HG03095 (cell line): ENCODE data around the gene PRR35.

ENCODE experiments used
- ATAC-seq: cut with Tn5 transposase; IDR thresholded peaks from one replicate; pipeline ENCODE4 v1.9.1; 2021; ENCODE audit warnings: moderate library complexity; ENCODE audit not compliant: unreplicated experiment

Gene PRR35

DNA sequence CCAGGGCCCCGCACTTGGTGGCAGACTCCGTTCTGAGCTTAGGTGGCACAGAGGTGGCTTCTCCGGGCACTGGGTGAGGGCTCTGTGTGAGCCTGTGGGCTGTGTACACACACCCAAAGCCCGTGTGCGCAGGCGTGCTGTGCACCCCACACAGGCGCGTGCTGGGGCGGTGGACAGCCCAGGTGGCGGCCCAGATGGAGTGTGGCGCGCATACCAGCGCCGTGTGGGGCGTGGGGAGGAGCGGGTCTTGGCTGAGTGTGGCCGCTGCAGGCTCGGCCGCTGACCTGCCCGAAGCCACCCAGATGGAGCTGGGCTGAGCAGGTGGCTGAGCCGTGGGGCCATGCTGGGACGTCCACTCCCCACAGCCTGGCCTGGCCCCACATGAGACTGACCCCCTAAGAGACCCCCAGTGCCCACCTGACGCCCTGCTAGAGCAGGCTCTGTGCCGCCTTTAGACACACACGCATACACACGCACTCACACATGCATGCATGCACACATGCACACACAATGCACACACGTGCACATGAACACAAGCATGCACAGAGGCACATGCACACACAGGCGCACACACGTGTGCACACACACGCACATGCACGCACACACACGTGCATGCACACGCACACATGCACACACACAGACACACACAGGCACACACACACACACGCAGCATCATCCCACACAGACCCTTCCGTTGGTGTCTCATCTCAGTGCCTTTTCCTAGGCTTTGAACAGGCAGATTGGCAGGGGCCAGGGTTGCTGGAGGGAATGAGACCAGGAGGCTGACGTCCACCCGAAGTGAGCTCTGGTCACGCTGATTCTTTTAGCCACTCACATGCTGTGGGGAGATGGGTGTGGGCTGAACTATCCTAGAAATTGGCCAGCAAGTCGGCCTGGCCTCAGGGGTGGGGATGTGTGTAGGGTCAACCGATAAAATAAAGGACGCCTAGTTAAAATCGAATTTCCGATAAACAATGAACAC lies 2.1 kb downstream of the PRR35 start:
- ATAC-seq: no peak

DNA sequence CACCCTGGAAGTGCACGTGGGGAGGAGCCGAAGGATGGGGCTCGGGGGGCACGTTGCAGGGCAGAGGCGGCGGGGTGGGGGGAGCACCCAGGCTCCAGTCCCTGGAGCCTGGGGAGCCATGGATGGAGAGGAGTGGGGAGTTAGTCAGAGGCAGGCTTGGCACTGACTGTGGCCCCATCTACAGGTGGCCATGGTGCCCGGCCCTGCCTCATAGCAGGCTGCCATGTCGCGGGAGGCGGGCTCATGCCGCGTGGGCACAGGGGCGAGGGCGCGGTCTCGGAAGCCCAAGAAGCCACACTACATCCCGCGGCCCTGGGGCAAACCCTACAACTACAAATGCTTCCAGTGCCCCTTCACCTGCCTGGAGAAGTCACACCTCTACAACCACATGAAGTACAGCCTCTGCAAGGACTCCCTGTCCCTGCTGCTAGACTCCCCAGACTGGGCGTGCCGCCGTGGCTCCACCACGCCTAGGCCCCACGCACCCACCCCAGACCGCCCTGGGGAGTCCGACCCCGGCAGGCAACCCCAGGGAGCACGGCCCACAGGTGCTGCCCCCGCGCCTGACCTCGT lies 3.0 kb downstream of the PRR35 start:
- no peak for ATAC-seq

DNA sequence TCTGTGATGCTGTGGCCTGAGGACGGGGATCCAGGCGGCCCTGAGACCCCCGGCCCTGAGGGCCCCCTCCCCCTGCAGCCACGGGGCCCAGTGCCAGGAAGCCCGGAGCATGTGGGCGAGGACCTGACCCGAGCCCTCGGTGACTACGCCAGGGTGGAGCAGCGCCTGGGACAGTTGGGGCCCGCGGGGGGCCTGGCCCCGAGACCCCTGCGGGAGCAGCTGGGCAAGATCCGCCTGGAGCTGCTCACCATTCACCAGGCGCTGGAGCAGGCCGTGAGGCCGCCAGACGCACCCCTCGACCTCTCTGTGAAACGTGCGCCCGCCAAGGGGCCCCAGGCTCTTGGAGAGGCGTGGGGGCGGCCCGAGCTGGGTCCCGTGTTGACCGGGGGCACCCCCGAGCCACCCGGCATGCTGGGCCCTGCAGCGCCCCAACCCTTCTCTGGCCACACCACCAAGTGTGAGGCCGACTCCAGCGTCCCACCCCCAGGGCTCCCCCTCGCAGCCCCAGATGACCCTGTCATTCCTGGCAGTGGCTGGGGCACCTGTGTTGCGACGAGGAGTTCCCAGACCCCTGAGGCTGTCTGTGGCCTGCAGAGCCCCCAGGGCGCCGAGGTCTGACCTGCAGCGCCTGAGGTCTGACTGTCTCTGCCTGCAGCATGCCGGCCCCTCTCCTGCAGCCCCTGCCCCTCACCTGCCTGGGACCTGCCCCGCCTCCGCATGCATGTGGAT lies 4.7 kb downstream of the PRR35 start:
- ATAC-seq: no peak

DNA sequence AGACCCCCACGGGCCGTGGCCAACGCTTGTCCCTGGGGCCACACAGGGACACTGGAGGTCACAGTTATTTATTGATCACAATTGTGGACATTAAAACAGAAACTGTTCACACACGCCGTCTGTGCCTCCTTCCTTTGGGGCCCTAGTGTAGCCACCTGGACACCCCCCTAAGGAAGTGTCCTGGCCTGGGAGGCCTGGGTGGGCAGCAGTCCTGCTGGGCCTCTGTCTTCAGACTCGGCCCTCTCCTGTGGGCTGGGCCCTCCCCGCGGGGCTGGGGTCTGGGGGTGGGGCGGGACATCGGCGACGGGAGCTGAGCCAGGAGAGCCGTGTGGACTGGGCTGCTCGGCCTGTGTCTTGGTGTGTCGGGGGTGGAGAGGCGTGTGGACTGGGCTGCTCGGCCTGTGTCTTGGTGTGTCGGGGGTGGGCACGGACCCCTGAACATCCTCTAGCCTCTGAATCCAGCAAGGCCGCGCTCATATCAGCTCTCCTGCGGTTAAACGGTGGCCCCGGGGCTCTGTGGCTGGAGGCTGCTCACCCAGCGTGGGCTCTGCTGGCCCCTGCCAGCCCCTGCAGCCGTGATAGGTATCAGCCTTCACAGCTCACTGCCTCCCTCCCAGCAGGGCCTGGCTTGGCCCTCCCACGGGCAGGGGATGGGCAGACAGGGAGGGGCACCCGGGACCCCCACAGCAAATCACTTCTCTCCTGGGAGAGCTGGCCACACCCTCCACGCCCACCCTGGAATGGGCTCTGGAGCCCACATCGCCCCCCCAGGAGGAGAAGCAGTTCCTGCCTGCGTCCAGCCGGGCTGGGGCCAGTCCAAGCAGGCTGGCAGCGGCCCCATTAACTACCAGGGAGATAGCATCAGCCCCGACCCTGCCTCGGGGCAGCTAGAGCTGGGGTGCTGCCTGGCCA lies 5.5 kb downstream of the PRR35 start:
- no peak for ATAC-seq

DNA sequence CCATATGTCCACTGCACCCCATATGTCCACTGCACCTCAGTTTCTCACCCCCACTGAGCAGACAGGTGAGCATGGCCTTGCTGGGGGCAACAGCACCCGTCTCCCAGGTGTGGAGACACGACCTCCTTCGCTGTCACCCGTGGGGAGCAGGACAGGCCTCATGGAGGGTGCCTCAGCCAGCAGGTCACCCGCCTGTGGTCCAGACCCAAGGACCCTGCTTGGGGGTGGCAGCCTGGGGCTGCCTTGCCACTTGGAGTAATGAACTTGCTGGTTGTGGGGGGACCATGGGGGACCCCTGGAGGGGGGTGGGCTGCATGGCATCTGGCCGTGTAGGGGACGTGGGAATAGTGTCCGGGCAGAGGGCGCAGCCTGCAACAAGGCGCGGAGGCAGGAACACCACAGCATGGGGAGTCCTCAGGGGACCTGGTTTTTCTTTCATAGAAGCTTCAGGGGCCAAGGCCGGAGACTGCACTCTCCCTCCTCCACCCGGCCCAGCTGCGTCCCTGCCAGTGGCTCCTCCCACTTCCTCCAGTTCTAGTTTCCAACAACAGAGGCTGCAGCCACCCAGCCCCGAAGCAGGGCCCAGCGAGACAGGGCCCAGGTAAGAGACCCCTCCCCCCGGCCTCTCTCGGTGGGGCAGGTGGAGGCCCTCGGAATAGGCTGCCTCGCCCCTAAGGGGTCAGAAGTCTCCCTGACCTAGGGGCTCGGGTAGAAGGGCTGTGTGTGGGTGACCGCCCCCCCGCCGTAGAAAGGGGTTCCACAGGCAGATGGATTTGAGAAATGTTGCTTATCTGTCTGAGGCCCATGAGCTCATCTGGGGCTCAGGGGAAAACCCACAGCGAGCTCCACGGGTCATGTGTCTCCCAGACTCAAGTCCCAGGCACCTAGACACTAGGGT lies 6.5 kb downstream of the PRR35 start, which contains the start of gene NHLRC4:
Gene NHLRC4, plus strand, starts transcription at position 531 of the 898 bp plus-strand sequence. CDS start 1,043 bp downstream, outside the sequence.
- ATAC-seq: no peak

DNA sequence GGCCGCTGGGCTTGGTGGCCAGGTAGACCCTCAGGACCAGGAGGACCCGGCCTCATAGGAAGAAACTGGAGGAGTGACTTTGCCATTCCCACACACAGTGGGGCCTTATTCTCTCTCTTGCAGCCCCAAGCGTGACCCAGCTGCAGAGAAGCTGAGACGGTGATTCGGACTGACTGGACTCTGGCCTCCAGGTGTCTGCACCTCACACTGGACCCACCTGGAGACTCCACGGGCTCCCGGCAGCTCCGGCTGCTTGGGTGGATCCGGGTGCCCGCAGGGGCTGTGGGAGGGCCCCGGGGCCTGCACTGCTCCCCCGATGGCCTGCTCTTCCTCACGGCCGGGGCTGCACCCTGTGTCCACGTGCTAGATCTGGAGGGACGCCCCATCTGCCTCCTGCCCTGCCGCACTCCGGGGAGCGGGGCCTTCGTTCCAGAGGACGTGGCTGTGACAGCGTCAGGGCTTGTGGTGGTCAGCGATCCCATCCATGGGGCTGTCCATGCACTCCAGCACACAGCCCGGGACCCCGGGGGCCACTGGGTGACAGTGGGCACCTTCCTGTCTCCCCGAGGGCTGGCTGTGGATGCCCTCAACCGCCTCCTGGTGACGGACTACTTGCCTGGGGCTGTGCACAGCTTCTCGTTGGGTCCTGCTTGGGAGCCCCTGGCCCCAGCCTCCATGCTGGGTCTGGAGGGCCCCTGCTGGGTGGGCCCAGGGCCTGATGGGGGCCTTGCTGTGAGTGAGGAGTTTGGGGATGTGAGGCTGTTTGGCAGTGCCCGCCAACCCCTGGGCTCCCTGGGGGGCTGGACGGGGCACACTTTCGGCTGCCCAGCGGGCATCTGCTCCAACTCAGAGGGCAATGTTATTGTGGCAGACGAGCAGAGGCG lies 7.4 kb downstream of the PRR35 start:
- no peak for ATAC-seq

DNA sequence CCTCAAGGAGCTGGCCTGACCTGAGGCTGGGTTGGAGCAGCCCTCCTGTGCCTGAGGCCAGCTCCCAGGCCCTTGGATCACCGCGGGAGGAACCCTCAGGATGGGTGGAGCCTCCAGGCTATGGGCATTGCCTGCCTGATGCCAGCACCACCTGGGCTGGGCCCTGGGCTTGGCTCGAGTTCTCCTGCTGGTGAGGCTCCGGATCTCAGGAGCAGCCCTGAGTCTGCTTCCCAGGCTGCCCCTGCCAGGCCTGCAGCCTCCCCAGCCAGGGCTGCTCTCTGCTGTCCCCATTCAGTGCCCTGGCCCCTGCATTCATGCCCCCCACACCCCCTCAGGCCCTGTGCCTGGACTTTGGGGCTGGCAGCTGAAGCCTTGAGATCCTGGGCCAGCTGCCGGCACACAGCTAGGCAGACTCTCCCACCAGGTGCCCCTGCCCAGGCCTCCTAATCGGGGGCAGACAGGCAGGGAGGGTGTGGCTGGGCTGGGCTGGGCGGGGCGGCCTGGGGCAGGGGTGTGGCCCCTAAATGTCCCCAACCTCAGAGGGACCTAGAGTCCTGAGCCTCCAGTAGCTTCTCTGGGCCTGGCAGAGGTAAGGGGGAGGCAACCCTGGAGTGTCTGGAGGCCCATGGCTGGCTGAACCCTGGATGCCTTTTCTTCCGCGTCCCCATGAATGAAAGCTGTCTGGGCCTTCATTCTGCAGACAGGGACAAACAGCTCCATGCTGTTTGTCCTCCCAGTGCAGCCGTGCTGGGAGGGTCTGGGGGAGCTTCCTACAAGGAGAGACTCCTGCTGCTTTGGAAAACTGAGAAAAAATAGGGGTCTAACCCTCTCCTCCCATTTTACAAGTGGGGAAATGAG lies 8.4 kb downstream of the PRR35 start:
- no peak for ATAC-seq

DNA sequence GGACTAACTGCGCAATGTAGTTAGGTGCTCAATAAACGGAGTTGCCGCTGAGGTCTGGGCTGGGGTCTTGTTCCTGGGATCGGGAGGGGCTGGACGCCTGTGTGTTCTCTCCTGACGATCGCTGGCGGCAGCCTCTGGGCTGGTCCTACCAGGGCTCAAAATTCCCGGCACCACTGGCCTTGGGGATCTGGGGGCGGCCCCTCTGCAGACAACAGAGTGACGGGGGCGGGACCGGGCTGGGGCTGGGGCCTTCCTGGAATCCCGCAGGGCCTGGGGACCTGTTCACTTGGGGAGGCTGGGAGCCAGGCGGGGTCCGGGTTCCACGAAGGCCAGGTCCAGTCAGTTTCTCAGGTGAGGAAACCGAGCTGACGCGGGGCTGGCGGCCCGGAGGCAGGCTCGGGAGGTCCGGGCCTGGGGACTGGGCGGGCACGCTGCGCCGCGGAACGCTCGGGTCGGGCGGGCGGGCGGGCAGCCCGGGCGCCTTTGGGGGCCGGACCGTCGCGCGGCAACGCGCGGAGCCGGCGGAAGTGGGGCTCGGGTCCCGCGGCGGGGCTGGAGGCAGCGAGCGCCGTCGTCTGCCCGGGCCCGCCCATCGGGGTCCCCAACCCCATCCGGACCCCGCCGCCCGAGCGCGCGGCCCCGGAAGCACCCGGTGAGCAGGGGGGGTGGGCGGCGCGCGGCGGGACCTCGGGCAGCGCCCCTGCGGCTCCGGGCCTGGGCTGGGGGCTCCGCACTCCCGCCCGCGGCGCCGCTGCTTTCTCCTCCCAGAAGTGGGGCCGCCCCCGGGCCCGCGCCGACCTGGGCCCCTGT lies 9.5 kb downstream of the PRR35 start, which contains the start of gene PIGQ:
Gene PIGQ, plus strand, starts transcription at position 524 of the 810 bp plus-strand sequence. CDS start 4,107 bp downstream, outside the sequence.
- ATAC-seq: peak; percentile 41

DNA sequence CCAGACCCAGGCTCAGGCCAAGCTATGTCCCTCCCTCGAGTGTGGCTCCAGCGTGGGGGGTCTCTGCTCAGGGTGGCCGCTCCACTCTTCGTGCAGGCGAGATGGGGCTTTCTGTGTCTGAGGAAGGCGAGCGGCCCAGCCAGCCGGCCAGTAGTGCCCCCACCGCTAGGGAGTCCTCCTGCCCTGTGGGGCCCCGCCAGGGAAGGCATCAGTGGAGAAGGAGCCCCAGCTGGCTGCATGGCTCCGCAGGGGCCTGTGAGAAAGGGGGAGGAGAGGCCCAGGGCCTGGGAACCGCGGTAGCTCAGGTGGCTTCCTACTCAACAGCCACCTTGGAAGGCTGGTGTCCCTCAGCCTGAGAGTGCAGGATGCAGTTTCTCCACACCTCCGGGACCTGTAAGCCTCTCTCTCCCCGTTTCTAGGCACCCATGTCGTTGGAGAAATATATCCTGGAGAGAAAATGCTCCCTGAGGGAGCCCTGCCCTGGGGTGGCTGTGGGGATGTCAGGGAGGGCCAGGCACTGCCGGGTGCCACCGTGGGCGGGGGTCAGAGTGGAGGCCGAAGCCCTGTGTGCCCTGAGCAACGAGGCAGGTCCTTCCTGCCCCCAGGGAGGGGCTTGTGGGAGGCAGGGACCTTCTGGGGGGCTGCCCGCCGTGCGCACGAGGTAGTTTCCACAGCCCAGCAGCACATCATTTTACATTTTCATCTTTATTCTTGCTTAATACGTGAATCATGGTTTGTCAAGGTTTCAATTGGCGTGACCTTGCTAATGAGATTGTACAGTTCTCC lies 12.9 kb downstream of the PRR35 start:
- ATAC-seq: no peak

DNA sequence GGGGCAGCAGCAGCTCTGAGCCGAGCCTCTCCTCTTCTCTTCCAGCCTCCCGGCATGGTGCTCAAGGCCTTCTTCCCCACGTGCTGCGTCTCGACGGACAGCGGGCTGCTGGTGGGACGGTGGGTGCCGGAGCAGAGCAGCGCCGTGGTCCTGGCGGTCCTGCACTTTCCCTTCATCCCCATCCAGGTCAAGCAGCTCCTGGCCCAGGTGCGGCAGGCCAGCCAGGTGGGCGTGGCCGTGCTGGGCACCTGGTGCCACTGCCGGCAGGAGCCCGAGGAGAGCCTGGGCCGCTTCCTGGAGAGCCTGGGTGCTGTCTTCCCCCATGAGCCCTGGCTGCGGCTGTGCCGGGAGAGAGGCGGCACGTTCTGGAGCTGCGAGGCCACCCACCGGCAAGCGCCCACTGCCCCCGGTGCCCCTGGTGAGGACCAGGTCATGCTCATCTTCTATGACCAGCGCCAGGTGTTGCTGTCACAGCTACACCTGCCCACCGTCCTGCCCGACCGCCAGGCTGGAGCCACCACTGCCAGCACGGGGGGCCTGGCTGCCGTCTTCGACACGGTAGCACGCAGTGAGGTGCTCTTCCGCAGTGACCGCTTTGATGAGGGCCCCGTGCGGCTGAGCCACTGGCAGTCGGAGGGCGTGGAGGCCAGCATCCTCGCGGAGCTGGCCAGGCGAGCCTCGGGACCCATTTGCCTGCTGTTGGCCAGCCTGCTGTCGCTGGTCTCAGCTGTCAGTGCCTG lies 14.0 kb downstream of the PRR35 start:
- no peak for ATAC-seq

DNA sequence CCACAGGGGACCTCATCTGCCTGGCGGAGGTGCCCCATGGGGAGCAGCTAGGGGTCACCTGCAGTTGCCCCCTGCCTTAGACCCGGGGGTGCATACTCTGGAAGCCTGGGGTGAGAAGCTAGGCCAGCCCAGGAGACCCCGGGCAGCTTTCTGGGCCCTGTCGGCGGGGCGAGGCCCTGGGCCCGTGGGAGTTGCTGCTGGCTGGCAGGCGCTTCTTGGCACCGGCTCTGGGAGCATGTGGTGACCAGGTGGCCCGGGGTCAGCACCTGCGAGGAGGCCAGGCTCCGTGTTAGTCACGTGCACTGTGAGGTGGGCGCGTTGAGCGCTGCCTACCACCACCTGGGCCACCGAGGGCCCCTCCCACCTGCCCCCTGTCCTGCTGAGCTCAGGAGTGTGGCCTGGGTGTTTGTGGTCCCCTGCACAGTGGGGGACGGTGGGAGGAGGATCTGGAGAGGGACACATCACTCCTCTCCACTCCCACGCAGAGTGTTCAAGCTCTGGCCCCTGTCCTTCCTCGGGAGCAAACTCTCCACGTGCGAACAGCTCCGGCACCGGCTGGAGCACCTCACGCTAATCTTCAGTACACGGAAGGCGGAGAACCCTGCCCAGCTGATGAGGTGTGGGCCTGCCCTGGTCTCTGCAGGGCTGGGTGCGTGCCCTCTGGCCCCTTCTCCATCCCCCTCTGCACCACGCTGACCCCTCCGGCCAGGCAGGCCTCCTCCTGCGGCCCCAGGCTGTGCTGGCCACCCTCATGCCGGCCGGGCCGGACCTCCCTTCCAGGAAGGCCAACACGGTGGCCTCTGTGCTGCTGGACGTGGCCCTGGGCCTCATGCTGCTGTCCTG lies 15.4 kb downstream of the PRR35 start:
- ATAC-seq: no peak

DNA sequence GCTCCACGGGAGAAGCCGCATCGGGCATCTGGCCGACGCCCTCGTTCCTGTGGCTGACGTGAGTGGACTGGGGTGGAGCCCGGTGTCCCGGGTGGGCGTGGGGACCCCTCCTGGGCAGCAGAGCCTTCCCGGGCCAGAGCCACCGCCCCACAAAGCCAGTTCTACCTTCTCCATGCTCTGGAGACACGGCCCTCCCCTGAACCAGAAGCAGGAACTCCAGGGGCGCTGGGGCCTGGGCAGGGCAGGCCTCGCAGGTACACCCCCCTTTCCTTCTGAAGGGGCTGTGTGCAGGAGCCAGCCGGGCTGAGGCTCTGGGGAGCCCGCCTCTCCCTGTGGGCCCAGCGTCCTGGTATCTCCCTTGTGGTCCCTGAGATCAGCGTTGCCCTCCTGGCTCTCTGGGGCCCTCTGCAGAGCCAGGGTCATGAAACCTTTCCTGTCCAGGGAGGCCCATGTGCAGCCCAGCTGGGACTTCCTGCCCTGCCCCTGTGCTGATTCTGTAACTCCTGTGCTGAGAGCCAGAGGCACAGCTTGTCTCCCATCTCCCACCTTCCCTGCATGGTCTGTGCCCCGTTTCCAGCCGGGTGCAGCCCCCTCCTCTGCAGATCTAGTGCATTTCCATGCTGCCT lies 16.1 kb downstream of the PRR35 start:
- ATAC-seq: no peak

DNA sequence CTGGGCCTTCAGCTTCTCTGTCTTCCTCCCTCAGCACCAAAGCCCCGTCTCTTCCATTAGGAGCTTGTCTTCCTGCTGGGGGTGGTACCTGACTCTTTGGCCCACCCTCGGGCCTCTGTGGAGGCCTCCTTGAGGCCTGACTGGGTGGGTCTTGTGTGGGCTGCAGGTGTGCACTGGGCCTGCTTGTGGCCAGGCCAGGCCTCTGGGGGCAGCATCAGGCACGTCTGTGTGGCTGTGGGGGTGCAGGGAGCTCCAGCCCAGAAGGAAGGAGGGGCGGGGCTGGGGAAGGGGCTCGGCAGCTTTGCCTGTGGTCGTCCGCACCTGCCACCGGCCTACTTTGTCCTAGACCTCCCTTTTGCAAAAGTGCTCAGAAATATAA lies 16.6 kb downstream of the PRR35 start:
- ATAC-seq: no peak

DNA sequence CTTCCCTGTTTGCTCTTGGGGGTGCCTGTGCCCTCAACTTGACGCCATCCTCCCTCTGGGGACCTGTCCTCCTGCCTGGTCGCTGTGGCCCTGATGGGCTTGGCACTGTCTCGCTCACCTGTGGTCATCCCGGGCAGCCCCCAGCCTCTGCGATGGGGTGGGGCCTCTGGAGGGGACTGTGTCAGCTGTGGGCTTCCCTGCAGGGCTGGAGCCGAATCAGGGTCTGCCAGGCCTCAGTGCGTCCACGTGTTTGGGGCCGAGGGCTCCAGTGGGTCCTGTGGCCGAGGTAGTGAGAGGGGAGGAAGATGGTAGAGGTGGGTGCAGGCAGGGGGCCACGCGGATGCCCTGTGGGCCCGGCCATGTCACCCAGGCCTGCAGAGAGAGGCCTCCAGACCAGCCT lies 17.6 kb downstream of the PRR35 start:
- ATAC-seq: no peak
